Middle frontal gyrus (tissue), 1 donor: ENCODE measurements around the gene CSNK1A1.
"Not testable (repeated sequence)": the region's sequence is repeated elsewhere in the genome, so short reads cannot be mapped to it uniquely, and the experiment has no call there.

Experiments
- DNase-seq: peaks from one replicate; pipeline ENCODE4 v3.0.0-alpha.2; 2015; ENCODE audit warnings: low spot score; ENCODE audit errors: extremely low spot score

The CSNK1A1 gene

GRCh38 chr5:149529463-149529862, 21.8 kb downstream of the CSNK1A1 start:
- DNase-seq: no peak

- no peak for DNase-seq
Measured at GRCh38 chr5:149528281-149529060, 22.8 kb downstream of the CSNK1A1 start.

- no peak for DNase-seq
Measured at GRCh38 chr5:149526845-149527590, 24.2 kb downstream of the CSNK1A1 start.

- no peak for DNase-seq
Measured at GRCh38 chr5:149521739-149522685, 29.2 kb downstream of the CSNK1A1 start.

- no peak for DNase-seq
Measured at GRCh38 chr5:149519601-149520000, 31.6 kb downstream of the CSNK1A1 start.

- DNase-seq: no peak
Measured at GRCh38 chr5:149518620-149519019, 32.6 kb downstream of the CSNK1A1 start.

- no peak for DNase-seq
Measured at GRCh38 chr5:149517461-149518122, 33.6 kb downstream of the CSNK1A1 start.

GRCh38 chr5:149514512-149514911, 36.7 kb downstream of the CSNK1A1 start:
- DNase-seq: no peak

- not testable (repeated sequence) for DNase-seq
Measured at GRCh38 chr5:149513372-149513947, 37.8 kb downstream of the CSNK1A1 start.

GRCh38 chr5:149510136-149510535, 41.1 kb downstream of the CSNK1A1 start:
- DNase-seq: no peak

- no peak for DNase-seq
Measured at GRCh38 chr5:149504677-149505076, 46.6 kb downstream of the CSNK1A1 start.

- DNase-seq: no peak
Measured at GRCh38 chr5:149503006-149503405, 48.2 kb downstream of the CSNK1A1 start.

GRCh38 chr5:149500922-149501582, 50.2 kb downstream of the CSNK1A1 start:
- DNase-seq: no peak

- DNase-seq: no peak
Measured at GRCh38 chr5:149498724-149499336, 52.4 kb downstream of the CSNK1A1 start.

GRCh38 chr5:149497357-149497756, 53.9 kb downstream of the CSNK1A1 start:
- DNase-seq: no peak

GRCh38 chr5:149496917-149497316, 54.3 kb downstream of the CSNK1A1 start:
- no peak for DNase-seq

GRCh38 chr5:149496166-149496565, 55.1 kb downstream of the CSNK1A1 start:
- no peak for DNase-seq

GRCh38 chr5:149495673-149496072, 55.6 kb downstream of the CSNK1A1 start:
- DNase-seq: no peak

- DNase-seq: no peak
Measured at GRCh38 chr5:149493316-149493715, 57.9 kb downstream of the CSNK1A1 start.

- DNase-seq: no peak
Measured at GRCh38 chr5:149492781-149493180, 58.5 kb downstream of the CSNK1A1 start.
